Hindlimb muscle (tissue), 1 donor: ENCODE results near the gene HTR4. TPM values are rescaled to one million over a fixed set of nuclear protein-coding genes. Genes with fewer than 3 reads are reported as not detected.

ENCODE experiments used
- polyA plus RNA-seq: library from polyadenylated mRNA; unstranded; fragments of 120-200 nt; gene quantifications from one replicate; pipeline ENCODE4 v1.2.1, GENCODE V29; 2013; ENCODE audit not compliant: insufficient read length

Gene HTR4
- polyA plus RNA-seq, 1 donor = not detected

Other genes starting within 250 kb of the HTR4 start
- 1.5 TPM for gene ADRB2, start 172.1 kb upstream of the HTR4 start, polyA plus RNA-seq